Activated T-helper 1 cell treated with Interleukin-2 at 50 U/mL for 16 hours (primary cell): ENCODE data around the gene CYP4F3.
"Not testable (repeated sequence)": the region's sequence is repeated elsewhere in the genome, so short reads cannot be mapped to it uniquely, and the experiment has no call there.

Source experiments
- DNase-seq: peaks from one replicate; pipeline ENCODE4 v3.0.0-alpha.2; 2020; ENCODE audit warnings: low read depth

Gene CYP4F3, protein sequence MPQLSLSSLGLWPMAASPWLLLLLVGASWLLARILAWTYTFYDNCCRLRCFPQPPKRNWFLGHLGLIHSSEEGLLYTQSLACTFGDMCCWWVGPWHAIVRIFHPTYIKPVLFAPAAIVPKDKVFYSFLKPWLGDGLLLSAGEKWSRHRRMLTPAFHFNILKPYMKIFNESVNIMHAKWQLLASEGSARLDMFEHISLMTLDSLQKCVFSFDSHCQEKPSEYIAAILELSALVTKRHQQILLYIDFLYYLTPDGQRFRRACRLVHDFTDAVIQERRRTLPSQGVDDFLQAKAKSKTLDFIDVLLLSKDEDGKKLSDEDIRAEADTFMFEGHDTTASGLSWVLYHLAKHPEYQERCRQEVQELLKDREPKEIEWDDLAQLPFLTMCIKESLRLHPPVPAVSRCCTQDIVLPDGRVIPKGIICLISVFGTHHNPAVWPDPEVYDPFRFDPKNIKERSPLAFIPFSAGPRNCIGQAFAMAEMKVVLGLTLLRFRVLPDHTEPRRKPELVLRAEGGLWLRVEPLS

DNA sequence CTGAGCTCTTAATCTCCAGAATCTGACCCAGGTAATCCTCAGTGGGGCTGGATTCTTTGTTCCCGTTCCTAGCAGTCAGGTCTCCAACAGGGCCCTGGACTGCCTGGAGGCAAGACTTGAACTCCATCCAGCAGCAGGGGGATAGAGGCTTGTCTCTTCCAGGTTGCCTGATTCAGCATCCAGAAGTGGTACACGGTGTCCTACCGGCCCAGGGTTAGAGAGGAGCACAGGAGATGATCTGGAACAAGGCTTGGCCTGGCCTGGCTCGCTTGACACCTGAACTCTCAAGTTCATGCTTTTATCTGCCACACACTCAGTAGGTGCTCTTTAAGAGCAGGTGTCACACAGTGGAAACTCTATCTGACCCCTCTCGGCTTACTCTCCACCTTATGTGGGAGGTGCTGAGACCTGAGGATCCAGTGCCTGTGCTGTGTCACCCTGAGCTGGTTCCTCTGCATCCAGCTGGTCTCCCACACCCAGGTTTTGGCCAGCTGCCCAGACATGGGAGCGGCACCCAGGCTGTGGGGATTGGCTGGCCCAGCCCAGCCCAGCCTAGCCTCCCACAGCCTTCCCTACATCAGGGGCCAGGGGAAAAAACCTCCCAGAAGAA lies at the start of gene CYP4F3:
TSS of gene CYP4F3 (plus strand) at position 604 of the 610 bp plus-strand sequence. CDS start 519 bp downstream, outside the sequence.
- no peak for DNase-seq

DNA sequence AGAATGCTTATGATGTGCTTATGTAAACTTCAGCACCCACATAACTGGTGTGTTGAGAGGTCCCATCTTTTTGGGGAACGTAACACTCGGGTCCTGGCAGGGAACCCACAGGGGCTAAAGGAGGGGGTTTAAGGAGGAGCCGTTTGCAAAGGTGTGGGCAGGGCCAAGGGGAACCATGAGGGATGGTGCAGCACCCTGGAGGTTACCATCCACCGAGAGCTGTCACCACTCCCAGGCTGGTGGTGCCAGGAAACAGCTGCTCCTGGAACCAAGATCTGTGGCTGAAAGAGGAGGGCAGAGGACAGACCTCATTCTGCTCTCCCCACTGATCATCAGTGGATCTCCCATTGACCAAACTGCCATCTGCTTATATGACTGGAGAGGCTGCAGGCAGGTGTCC lies 48.9 kb upstream of the CYP4F3 start:
- no peak for DNase-seq

DNA sequence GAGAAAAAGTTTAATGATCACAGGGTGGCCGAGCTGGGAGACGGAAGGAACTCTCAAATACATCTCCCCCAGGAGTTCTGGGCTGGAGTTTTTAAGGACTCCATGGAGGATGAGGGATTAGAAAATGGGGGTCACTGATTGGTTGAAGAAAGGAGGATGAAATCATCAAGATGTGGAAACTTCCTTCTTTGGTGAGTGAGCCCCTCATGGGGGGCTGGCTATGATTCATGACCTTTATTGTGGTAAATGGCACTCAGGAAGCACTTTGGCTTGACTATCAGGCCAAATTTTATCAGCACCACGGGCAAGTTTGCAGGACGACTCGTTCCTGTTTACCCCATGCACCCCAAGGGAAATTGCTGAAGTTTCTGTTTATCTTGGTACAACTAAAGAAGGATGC lies 48.2 kb upstream of the CYP4F3 start:
- DNase-seq, result not testable (repeated sequence)

DNA sequence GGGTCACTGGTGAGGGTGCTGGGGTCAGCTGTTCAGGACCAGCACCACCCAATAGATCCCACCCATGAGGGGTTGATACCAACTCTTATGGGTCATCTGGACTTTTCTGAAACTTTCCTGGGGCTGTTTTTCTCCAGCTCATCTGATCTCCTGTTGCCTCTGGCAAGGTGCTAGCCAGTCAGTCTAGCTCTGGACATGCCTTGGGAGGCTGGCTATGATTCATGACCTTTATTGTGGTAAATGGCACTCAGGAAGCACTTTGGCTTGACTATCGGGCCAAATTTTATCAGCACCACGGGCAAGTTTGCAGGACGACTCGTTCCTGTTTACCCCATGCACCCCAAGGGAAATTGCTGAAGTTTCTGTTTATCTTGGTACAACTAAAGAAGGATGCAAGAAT lies 46.9 kb upstream of the CYP4F3 start:
- DNase-seq, result not testable (repeated sequence)

DNA sequence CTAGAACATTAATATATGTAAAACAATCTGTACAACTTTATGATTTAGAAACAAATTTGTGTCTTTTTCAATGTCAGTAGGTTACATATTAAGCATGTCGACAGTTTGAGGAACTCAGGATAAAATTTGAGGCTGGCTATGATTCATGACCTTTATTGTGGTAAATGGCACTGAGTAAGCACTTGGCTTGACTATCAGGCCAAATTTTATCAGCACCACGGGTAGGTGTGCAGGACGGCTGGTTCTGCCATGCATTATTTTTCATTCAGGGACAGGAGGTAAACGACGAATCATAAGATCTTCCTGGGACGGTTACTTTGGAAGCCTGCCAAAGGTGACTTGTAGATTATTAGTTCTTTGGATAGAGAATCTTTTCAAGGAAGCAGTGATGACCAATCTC lies 45.6 kb upstream of the CYP4F3 start:
- DNase-seq, result no peak

DNA sequence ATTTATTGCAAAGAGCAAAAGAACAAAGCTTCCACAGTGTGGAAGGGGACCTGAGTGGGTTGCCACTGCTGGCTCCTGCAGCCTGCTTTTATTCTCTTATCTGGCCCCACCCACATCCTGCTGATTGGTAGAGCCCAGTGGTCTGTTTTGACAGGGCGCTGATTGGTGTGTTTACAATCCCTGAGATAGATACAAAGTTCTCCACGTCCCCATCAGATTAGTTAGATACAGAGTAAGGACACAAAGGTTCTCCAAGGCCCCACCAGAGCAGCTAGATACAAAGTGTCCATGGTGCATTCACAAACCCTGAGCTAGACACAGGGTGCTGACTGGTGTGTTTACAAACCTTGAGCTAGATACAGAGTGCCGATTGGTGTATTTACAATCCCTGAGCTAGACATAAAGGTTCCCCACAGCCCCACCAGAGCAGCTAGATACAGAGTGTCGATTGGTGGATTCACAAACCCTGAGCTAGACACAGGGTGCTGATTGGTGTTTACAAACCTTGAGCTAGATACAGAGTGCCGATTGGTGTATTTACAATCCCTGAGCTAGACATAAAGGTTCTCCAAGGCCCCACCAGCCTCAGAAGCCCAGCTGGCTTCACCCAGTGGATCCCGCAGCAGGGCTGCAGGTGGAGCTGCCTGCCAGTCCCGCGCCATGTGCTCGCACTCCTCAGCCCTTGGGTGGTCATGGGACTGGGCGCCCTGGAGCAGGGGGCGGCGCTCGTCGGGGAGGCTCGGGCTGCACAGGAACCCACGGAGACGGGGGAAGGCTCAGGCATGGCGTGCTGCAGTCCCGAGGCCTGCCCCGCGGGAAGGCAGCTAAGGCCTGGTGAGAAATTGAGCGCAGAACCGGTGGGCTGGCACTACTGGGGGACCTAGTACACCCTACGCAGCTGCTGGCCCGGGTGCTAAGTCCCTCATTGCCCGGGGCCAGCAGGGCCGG lies 32.4 kb upstream of the CYP4F3 start:
- DNase-seq, result not testable (repeated sequence)

DNA sequence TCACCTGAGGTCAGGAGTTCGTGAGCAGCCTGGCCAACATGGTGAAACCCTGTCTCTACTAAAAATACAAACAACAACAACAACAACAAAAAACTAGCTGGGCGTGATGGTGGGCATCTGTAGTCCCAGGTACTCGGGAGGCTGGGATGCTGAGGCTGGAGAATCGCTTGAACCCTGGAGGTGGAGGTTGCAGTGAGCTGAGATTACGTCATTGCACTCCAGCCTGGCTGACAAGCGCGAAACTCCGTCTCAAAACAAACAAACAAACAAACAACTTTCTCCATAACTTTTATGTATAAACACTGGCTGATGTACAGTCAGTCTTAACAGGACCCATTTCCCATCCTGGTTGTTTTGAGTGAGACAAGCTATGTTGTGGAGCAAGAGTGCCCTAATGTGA lies 31.4 kb upstream of the CYP4F3 start:
- no peak for DNase-seq

DNA sequence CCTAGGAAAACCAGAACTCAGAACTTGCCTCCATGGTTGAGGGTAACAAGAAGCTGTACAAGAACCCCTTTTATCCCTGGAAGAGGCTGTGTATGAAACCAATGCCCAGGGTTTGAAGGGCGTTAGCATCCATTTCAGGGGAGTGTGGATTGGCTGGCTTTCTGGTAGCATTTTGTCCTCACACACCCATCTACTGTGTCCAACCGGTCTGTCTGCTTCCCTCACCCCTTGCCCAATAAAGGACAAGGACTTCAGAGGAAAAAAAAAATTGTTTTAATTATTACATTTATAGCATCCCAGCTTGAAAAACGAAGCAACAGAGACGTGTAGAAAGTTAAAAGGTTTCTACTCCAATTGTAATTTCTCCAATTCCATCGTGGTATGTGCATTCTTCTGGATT lies 28.4 kb upstream of the CYP4F3 start:
- no peak for DNase-seq

DNA sequence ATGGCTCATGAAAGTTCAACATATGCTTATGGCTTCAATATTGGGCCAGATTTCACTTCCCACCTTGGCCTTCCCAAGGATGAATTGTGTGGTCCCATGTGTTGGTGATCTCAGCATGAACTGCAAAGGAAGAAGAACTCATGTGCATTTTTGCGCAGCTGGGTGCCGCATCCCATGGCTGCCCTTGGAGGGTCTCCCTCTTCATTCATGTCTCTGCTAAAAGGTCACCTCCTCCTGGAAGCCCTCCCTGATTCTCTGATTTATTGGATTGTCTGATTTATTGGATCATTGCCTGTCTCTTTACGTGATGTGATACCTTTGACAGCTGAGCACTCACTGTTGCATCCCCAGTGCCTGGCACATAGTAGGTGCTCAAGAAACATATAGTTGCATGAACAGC lies 27.4 kb upstream of the CYP4F3 start:
- no peak for DNase-seq

DNA sequence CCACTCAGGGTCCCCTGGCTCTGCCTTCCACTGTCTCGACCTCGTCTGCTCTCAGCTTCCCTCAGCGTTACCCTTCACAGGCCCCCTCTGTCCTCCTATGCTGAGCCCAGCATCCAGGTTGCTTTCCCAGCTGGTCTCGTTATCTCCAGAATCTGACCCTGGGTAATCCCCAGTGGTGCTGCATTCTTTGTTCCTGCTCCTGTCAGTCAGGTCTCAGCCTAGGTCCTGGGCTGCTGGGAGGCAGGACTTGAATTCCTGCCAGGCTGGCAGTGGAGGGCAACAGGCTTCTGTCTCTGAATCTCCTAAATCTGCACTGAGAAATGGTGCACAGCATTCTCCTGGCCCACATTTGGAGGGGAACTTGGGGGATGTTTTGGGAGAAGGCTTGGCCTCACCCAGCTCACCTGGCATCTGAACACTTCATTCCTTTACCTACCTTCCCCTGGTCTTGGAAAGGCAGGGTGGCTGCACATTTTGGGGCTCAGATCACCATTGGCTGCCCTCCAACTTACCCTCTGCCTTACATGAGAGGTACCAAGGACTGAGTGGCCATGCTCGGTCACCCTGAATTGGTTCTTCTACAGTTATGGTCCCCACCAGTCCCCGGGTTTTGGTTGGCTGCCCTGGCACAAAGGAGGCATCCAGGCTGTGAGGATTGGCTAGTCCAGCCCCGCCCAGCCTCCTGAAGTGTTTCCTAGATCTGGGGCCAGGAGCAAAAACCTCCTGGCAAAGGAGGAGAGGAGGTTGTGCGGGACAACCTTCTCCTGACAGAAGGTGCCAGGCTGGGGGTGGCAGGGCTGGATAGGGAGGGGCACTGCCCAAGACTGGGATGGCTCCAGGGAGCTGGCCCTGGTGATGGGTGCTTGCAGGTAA lies 26.0 kb upstream of the CYP4F3 start, which contains the start of gene CYP4F8:
TSS of gene CYP4F8 (plus strand) at position 712 of the 873 bp plus-strand sequence. CDS start 399 bp downstream, outside the sequence.
- DNase-seq, result no peak

DNA sequence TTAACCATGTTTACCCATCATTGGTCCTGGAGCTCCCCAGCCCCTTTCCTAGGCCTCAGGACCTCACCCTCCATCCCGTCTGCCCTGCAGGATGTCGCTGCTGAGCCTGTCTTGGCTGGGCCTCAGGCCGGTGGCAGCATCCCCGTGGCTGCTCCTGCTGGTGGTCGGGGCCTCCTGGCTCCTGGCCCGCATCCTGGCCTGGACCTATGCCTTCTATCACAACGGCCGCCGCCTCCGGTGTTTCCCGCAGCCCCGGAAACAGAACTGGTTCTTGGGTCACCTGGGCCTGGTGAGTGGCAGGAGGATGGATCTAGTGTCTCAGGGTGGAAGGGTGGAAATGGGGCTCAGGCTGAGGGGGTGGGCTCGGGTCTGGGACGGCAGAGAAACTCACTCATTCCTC lies 25.2 kb upstream of the CYP4F3 start:
- DNase-seq, result no peak

DNA sequence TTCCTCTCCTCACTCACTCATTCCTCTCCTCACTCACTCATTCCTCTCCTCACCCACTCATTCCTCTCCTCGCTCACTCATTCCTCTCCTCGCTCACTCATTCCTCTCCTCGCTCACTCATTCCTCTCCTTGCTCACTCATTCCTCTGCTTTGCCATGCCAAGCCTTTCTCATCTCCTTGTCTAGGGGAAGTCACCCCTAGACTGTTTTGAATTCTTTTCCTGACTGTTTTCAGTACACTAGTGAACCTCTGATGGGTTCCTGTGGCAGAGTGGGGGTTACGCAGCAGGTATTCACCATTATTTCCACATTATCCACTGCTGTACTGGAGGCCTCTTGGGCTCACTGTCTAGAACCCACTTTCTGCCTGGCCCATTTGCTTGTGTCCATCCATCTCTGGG lies 24.5 kb upstream of the CYP4F3 start:
- no peak for DNase-seq

DNA sequence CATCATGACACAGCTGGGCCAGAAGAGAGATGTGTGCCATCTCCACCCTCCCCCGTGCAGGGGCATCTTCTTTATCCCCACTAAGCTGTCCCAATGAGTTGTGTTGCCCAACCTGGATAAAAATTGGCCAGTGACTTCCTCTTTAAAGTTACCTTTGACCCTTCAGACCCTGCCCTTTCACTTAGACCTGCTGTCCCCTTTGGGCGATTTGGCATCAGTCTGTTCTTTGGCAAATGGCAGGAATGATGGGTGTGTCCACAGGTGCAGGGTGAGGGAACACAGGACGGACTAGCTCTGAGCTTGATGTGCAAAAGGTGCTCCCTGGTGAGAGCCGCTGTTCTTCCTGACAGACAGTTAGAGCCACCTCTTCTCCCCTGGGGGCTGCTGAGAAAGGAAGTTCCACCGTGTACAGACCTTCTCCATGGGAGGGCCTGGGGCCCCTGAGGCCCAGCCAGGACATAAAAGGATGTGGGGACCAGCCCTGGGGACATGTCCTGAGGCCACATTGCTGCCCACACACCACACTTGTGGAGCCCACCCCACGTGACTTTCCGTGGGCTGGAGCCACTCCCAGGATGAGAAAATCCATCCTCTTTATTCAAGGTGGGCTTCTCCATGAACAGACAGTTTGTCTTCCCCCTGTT lies 23.9 kb upstream of the CYP4F3 start:
- DNase-seq, result no peak

DNA sequence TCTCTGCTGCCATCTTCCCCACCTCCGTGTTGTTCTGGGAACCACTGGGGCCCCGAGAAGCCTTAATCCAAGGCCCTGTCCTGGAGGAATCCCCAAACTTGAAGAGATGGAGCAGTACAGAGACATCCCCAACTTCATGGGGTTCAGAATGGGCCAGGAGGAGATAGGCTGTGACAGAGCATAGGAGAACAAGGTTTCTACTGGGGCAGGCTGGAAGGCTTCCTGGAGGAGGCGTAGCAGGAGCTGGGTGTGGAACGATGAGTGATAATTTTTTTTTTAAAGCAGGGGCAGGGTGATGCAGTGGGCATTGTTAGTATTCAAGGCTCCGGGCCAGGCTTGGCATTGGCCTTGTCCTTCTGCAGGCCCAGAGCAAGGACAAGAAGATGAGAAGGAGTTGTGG lies 22.4 kb upstream of the CYP4F3 start:
- no peak for DNase-seq

DNA sequence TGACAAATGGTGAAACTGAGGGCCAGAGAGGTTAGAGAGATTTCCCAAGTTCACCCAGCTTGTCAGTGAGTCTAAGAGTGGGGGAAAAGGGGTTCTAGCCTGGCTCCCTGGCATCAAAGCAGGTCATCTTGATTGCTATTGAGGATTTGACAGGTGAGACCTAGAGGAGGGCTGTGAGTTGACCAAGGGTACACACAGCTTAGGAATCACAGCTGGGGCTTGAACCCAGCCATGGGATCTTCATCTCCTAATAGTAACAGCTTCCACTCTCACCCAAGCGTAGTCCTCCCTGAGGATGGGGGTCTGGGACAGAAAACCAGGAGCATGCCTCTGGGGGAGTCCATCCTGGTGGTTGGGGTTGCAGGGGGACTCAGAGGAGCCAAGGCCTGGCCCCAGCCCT lies 18.9 kb upstream of the CYP4F3 start:
- no peak for DNase-seq

DNA sequence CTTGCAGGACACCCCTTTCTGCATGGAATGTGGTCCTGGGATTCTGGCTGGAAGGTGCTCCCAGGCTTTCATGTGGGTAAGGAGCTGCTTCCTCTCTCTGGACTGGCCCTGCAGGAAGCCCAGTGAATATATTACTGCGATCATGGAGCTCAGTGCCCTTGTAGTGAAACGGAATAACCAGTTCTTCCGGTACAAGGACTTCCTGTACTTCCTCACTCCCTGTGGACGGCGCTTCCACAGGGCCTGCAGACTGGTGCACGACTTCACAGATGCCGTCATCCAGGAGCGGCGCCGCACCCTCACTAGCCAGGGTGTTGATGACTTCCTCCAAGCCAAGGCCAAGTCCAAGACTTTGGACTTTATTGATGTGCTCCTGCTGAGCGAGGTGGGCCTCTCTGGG lies 17.7 kb upstream of the CYP4F3 start:
- no peak for DNase-seq

DNA sequence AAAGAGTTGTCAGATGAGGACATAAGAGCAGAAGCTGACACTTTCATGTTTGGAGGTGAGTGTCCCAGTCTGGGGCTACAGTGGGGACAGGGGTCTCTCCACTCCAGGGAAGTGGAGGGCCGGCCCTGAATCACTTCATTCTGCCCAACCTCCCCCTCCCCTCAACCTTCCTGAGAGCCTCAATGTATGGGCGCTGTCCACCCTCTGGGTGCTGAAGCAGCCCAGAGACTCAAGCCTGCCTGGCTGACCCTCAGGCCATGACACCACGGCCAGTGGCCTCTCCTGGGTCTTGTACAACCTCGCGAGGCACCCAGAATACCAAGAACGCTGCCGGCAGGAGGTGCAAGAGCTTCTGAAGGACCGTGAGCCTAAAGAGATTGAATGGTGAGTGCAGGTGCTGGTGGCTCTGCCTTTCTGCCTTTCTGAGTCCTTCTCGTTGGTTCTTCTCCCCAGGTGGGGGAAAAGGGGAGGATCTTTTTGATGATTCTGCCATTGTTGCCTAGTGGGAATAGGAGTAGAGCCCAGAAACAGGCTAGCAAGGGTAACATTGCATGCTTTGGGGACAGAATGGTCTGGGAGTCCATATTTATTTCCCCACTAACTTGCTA lies 16.9 kb upstream of the CYP4F3 start:
- no peak for DNase-seq

DNA sequence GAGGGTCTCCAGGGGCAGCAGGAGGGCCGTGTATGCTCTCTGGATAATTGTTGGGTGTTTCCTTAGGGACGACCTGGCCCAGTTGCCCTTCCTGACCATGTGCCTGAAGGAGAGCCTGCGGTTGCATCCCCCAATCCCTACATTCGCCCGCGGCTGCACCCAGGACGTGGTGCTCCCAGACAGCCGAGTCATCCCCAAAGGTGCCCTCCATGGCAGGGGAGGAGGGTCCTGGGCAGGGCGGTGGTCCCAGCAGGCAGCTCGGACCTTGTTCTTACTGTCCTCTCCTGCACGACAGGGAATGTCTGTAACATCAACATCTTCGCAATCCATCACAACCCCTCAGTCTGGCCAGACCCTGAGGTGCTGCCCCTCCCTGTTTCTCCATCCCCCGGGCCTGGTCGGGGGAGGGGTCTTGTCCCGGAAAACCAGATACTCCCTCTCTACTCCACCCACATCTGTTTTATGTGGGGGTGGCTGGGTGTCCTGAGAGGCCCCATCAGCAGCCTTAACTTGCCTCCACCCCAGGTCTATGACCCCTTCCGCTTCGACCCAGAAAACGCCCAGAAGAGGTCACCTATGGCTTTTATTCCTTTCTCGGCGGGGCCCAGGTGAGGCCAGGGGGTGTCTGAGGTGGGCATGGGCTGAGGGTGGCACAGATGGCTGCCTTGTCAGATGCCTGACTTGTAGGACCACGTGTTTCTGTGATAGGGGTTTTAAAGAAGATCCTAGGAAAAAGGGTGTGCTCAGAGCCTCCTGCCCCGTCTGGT lies 12.3 kb upstream of the CYP4F3 start:
- no peak for DNase-seq
